HG03342 (cell line): ENCODE results near the gene OR10AD1.
"Not testable (repeated sequence)": the region's sequence is repeated elsewhere in the genome, so short reads cannot be mapped to it uniquely, and the experiment has no call there.

Experiments used
- ATAC-seq: cut with Tn5 transposase; IDR thresholded peaks from one replicate; pipeline ENCODE4 v1.9.1; 2021; ENCODE audit warnings: mild to moderate bottlenecking, moderate library complexity; ENCODE audit not compliant: unreplicated experiment

The OR10AD1 gene

GRCh38 chr12:48203192-48203591 lies at the start of gene OR10AD1:
Gene OR10AD1, minus strand, starts transcription at chr12:48203292. Its CDS starts 0 bp downstream, at chr12:48203292.
- ATAC-seq, result no peak

- ATAC-seq, result no peak
Measured at GRCh38 chr12:48247181-48247966, 44.3 kb upstream of the OR10AD1 start.

- ATAC-seq, result no peak
Measured at GRCh38 chr12:48237162-48237561, 34.1 kb upstream of the OR10AD1 start.

GRCh38 chr12:48235796-48236333 lies 32.8 kb upstream of the OR10AD1 start:
- ATAC-seq, result no peak

- ATAC-seq, result not testable (repeated sequence)
Measured at GRCh38 chr12:48231169-48231958, 28.3 kb upstream of the OR10AD1 start.

GRCh38 chr12:48224533-48224932 lies 21.4 kb upstream of the OR10AD1 start:
- ATAC-seq, result not testable (repeated sequence)

GRCh38 chr12:48221645-48222044 lies 18.6 kb upstream of the OR10AD1 start:
- no peak for ATAC-seq

GRCh38 chr12:48220701-48221100 lies 17.6 kb upstream of the OR10AD1 start:
- no peak for ATAC-seq

GRCh38 chr12:48219631-48220030 lies 16.5 kb upstream of the OR10AD1 start:
- ATAC-seq, result no peak

- no peak for ATAC-seq
Measured at GRCh38 chr12:48216785-48217184, 13.7 kb upstream of the OR10AD1 start.

- ATAC-seq, result not testable (repeated sequence)
Measured at GRCh38 chr12:48209495-48209894, 6.4 kb upstream of the OR10AD1 start.

- no peak for ATAC-seq
Measured at GRCh38 chr12:48202766-48203165, 326 bp downstream of the OR10AD1 start.

- no peak for ATAC-seq
Measured at GRCh38 chr12:48201516-48201915, 1.6 kb downstream of the OR10AD1 start.

- ATAC-seq, result no peak
Measured at GRCh38 chr12:48201091-48201490, 2.0 kb downstream of the OR10AD1 start.

- no peak for ATAC-seq
Measured at GRCh38 chr12:48199774-48200221, 3.3 kb downstream of the OR10AD1 start.

- ATAC-seq, result no peak
Measured at GRCh38 chr12:48198985-48199384, 4.1 kb downstream of the OR10AD1 start.

GRCh38 chr12:48198672-48198971 lies 4.5 kb downstream of the OR10AD1 start:
- peak; percentile 14 for ATAC-seq

GRCh38 chr12:48197971-48198671 lies 5.0 kb downstream of the OR10AD1 start:
- ATAC-seq, result peak; percentile 99

- ATAC-seq, result no peak
Measured at GRCh38 chr12:48197549-48197970, 5.5 kb downstream of the OR10AD1 start.

- ATAC-seq, result no peak
Measured at GRCh38 chr12:48194799-48195201, 8.3 kb downstream of the OR10AD1 start.

GRCh38 chr12:48193623-48194022 lies 9.5 kb downstream of the OR10AD1 start:
- ATAC-seq, result no peak
